ENCODE results near the gene C1orf232.

GRCh38 chr1:26163684-26164035, 5.1 kb downstream of the C1orf232 start:
- TF ChIP-seq CTCF (IDR thresholded peaks at IDR 0.05) (no peak), EZH2 (IDR thresholded peaks at IDR 0.05; ENCODE audit: borderline replicate concordance, insufficient read depth, low read depth, low read length, poor library complexity, severe bottlenecking) (no peak)

Measured in B cell (primary cell).